Epithelial cell of esophagus (primary cell): ENCODE data around the gene MYOM1.

ENCODE experiments used
- DNase-seq: peaks from one replicate; pipeline ENCODE4 v3.0.0; 2010; ENCODE audit warnings: low read depth
- H3K4me3 ChIP-seq: 2 replicates; pipeline ENCODE4 v1.5.1; 2011; ENCODE audit warnings: mild to moderate bottlenecking, low read length, control low read depth
- TF ChIP-seq, protein P1 (sequence below): IDR thresholded peaks from 2 replicates; pipeline ENCODE4 v1.5.1; 2011; ENCODE audit warnings: low read depth, mild to moderate bottlenecking, low read length, control low read depth, inconsistent platforms; ENCODE audit not compliant: insufficient read depth; ENCODE audit errors: missing control alignments

MYOM1 gene

DNA sequence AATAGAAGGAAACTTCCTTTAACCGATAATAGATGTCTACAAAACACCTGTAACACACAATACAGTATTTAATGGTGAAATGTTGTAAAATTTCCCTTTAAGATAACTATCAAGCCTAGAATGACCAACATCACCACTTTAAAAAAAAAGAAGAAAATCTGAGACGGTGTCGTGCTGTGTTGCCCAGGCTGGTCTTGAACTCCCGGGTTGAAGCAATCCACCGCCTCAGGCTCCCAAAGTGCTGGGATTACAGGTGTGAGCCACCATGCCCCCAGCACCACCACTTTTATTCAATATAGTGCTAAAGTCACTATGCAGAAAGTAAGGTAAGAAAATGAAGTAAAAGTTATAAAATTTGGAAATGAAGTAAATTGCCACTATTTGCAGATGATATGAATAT is 96.9 kb downstream of the MYOM1 start:
- H3K4me3 ChIP-seq = no peak overlapping the region
- TF ChIP-seq, protein P1, sequence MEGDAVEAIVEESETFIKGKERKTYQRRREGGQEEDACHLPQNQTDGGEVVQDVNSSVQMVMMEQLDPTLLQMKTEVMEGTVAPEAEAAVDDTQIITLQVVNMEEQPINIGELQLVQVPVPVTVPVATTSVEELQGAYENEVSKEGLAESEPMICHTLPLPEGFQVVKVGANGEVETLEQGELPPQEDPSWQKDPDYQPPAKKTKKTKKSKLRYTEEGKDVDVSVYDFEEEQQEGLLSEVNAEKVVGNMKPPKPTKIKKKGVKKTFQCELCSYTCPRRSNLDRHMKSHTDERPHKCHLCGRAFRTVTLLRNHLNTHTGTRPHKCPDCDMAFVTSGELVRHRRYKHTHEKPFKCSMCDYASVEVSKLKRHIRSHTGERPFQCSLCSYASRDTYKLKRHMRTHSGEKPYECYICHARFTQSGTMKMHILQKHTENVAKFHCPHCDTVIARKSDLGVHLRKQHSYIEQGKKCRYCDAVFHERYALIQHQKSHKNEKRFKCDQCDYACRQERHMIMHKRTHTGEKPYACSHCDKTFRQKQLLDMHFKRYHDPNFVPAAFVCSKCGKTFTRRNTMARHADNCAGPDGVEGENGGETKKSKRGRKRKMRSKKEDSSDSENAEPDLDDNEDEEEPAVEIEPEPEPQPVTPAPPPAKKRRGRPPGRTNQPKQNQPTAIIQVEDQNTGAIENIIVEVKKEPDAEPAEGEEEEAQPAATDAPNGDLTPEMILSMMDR = no peak
- no peak for DNase-seq

- DNase-seq = no peak
- TF ChIP-seq, protein P1 = peak; percentile 25
- H3K4me3 ChIP-seq = no peak overlapping the region
Measured at GRCh38 chr18:3121259-3121658, 98.5 kb downstream of the MYOM1 start.

- H3K4me3 ChIP-seq = no peak overlapping the region
- TF ChIP-seq, protein P1 = no peak
- DNase-seq = no peak
Measured at GRCh38 chr18:3120356-3120755, 99.4 kb downstream of the MYOM1 start.

DNA sequence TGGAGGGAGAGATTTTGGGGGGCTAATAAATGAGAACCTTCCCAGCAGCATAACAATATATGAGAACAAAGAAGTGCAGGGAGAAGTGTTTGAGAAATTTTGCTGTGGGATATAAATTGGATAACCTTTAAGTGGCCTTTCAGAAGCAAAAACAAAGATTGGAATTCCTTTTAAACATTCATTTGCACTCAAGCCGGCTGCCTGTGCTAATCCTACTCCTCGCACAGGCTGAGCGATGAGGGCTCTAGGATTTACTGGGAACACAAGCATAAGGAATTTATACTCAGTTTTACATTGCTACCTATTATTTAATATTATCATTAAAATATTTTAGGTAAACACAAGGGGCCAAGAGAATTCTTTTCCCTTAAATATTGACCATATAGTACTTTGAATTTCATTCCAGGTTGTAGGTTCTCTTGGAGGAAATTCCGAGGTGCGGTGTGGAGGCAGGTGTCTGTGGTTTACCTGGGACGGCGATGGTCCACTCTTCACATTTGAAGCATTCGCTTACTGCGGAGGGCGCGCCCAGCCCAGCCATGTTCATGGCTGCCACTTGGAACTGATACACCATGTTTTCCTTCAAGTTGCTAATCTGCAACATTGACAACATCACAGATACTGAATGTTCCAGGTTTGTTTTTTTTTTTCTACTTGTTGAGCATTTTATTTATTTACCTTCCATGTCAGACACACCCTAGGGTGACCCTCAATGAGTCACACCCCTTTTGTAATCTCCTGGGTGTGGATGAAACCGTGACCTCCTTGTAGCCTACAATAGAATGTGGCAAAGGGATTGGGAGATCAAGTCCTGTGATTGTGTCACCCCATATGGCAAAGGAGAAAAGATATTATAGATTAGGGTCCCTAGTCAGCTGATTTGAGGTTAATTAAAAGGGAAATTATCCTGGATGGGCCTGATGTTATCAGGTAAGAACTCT is 100.1 kb downstream of the MYOM1 start:
- H3K4me3 ChIP-seq = no peak overlapping the region
- TF ChIP-seq, protein P1 = no peak

DNA sequence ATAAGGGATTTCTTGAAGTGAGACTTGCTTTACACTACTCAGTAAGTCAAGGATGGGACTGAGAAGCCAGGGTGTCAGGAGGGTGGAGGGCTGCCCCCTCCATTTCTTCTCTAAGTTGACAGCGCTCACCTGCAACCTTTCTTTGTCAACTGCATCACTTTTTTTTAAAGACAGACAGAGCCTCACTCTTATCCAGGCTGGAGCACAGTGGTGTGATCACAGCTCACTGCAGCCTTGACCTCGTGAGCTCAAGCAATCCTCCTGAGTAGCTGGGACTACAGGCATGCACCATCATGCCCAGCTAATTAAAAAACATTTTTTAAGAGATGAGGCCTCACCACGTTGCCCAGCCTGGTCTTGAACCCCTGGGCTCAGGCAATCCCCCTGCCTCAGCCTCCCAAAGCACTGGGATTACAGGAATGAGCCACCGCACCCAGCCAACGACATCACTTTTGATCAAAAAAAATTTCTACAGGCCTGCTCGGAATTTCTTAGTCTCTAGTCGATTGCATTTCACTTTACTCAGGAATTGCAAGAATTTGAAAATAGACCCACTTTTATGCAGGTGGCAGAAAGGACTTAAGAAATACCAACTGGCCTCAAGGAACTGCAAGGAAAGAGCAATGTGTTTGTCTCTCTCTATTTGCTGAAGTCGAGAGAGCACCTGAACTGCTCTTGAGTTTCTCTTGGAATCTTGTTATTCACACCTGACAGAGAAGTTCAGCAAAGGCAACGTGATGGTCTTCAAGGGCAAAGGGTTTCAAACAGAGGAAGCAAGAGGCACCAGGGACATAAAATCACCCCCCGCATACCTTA is 101.4 kb downstream of the MYOM1 start:
- DNase-seq = peak; percentile 36
- TF ChIP-seq, protein P1 = no peak
- H3K4me3 ChIP-seq = no peak overlapping the region

More for the DNA sequence above, 100.1 kb downstream of the MYOM1 start:
- peak; percentile 85 for DNase-seq

- H3K4me3 ChIP-seq = no peak overlapping the region
- DNase-seq = peak; percentile 94
- TF ChIP-seq, protein P1 = no peak
Measured at GRCh38 chr18:3117493-3118192, 102.1 kb downstream of the MYOM1 start.
